ENCODE measurements around the gene ZNF385A.
A peak's percentile ranks its signal among the peaks of the same experiment; 100 is the strongest.

The ZNF385A gene

GRCh38 chr12:54392485-54393206, 8.1 kb upstream of the ZNF385A start:
- DNase-seq (ENCODE audit: low read depth) = no peak

DNA sequence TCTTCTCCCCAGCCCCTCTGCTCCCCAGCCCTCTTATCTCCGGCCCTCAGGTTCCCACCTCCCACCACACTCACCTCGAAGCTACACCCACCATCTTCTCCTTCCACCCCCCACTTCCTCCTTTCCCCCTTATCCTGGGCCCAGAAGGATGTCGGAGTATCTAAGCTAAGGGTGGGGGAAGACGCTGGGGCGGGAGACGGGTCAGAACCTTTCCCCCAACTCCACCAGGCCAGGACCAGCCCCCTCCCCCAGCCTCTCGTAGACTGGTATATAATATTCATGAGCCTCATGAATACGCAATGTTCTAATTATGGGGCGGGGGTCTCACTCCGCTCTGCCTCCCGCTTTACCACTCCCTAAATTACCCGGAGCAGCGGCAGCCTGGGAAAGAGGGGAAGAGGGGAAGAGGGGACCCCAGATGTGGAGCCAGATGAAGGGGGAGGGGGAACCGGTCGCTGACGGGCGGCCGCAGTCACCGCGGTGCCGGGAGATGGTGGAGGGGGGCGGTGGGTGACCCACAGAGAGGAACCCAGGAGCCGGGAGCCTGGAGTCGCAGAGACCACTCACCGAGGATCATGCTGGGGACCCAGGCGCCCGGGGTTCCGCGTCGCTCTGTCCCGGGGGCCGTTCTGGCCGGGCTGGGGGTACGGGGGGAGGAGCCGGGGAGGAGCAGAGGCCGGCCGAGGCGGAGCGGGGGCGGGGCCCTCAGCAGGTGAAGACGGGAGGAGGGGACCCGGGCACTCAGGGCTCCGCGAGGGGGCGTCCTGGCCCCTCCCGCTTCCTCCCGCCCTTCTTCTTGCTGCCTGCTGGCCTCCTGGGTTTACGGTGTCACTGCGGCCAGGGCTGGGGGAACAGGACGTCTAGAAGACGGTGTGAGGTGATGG, 6.4 kb upstream of the ZNF385A start:
- peak; percentile 64 for DNase-seq (ENCODE audit: low read depth)

DNA sequence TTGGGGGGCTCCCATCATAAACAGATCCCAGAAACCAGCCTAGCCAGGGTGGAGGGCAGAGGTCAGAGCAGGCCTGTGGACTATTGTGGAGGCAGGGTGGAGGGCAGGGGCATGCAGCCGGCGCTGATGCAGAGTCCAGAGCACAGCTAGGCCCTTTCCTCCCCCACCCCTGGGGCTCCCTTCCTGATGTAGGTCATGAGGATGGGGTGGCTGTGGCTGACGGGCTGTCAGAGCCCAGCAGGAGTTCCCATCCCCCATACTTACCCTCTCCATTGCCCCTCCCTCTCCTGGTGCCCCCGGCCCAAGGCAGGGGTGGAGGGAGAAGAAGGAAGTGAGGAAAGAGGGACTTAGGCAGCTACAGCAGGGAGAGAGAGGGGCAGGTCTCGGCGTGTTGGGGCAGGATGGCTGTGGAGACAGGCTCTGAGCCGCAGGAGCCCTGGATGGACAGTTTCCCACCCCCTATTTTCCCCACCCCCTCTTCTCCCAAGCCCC, 5.7 kb upstream of the ZNF385A start:
- DNase-seq (ENCODE audit: low read depth) = no peak

DNA sequence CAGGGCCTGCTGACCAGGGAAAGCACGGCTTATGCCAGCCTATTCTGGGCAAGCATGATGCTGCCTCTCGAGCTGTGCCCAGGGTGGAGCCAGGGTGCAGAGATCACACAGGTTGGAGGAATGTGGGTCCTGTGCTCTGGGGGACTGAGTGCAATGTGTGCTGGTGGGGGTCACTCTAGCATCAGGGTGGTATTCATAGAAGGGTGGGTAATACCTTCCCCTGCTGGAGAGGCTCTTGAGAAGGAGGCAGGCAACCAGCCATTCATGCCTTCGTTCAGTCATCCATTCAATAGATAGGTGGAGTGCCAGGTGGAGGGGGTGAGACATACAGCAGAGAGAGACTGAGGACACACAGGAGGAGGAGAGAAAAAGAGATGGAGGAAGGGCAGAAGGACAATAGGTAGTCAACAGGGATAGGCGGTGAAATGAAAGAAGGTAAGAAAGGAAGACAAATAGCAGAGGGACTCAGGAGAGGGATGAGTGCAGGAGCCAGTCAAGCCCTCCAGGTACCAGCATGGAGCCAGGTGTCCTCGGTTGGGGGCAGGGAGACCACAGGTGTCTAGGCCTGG, 5.2 kb upstream of the ZNF385A start:
- DNase-seq (ENCODE audit: low read depth) = no peak

DNA sequence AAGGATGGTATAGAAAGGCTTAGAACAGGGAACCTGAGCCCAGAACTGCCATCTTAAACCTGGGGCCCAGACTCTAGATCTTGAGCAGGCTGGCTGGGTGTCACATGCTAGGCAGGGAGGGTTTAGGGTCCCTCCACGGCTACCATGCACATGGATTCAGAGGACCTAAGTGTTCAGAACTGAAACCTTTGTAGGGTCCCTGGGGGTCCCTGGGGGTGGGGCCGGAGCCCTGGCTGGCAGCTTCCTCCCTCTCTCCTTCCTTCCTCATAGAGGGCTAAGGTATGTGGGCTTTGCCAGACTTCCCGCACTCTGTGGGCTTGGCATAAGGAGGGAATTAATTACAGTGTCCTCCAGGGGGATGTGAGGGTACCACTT, 4.6 kb upstream of the ZNF385A start:
- DNase-seq (ENCODE audit: low read depth) = no peak

DNA sequence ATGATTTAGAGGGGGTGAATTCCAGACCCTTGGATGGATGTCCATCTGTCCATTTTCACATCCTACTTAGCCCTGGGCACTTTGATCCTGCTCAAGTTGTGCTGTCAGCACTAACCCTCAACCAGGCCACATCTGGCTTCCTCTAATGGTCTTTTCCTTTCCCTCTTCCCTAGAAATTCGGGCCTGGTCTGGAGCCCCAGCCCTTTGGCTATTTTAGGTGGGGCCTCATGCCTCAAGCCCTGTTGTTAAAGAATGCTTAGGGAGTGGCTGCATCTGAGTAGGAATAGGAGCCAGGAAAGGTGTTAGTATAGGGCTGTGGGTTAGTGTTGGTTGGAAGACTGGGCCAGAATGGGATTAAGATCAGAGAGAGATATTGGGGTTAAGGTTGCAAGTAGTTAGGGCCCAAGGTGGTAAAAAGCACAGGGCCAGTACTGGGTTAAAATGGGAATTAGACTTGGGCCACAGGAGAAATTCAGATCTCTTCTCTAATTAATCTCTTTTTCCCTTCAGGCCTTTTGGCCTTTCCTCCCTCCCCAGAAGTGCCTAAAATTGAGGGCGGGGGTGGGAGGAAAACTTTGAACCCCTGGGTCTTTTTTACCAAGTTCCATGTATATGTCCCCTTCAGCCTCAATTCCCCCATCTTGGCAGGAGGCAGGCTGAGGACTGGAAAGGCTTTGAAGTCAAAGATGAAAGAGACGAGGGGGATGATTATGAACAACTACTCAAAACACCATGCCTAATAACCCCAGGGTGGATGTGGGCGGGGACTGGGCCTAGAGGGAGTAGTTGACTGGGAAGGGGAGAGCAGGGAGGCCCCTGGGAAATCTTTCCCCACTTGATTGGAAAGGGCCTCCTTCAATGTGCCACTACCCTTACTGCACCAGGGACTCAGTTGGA, 4.0 kb upstream of the ZNF385A start:
- no peak for DNase-seq (ENCODE audit: low read depth)

GRCh38 chr12:54387114-54387467, 2.6 kb upstream of the ZNF385A start:
- no peak for DNase-seq (ENCODE audit: low read depth)

DNA sequence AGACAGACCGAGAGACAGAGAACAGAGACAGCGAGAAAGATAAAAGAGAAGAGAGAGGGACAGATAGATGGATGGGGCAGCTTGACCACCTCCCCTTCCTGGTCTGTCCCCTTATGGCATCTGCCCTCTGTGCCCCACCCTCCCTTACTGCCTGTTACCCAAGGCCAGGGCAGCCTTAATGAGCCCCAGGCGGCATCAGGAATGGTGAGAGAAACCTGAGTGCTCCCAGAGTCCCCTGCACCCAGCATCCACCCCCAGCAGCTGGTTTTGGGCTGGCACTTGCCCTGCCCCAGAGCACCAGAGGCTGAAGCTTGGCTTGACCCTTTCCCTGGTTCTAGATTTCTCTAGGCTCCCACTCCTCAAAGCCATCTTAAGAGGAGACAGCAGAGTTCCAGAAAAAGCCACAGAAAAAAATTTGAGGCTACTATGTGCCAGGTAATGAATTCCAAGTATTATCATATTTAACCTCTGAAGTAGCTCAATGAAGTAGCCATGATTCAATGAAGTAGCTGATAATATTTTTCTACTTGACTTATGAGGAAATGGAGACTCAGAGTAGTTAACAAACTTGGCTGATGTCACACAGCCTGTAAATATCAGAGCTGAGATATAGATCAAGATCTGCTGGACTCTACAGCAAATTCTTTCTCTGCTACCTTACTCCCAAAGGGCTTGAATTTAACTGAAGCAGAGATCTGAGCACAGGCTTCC, 2.0 kb upstream of the ZNF385A start:
- DNase-seq (ENCODE audit: low read depth) = no peak

- no peak for DNase-seq (ENCODE audit: low read depth)
These were observed 850 bp upstream of the ZNF385A start for GRCh38 chr12:54385251-54385914.

DNA sequence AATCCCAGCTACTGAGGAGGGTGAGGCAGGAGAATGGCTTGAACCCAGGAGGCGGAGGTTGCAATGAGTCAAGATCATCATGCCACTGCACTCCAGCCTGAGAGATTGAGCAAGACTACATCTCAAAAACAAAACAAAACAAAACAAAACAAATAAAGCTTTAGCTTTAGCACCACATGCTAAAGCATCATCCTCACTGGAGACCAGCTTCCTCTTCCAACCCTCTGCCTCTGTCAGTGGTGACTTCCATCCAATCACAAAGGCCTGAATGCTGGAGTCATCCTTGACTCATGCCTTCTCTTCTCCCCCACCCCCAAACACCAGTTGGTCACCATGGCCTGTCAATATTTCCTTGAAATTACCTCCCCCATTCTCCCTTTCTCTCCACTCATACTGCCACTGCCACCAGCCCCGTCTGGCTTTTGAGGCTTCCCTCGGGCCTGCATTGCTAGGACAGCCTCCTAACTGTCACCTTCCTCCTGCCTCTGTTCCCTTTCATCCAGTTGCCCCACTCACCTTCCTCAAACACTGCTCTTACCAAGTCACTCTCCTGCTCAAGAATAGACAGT, 1.4 kb downstream of the ZNF385A start:
- DNase-seq (ENCODE audit: low read depth) = no peak

DNA sequence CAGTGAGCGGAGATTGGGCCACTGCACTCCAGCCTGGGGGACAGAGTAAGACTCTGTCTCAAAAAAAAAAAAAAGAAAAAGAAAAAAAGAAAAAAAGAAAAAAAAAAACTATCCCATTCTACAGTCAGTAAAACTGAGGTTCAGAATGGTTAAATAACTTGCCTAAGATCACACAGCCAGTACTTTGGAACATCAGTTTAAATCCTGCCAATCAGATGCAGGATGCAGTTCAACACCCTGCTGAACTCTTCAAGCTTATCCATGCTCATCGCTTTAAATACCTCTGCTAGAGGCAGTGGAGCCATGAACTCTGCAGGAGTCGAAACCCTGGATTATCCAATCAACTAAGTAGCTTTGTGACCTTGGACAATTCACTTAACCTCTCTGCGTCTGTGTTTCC, 3.4 kb downstream of the ZNF385A start:
- DNase-seq (ENCODE audit: low read depth) = no peak

- peak; percentile 84 for DNase-seq (ENCODE audit: low read depth)
These were observed 4.9 kb downstream of the ZNF385A start for GRCh38 chr12:54379398-54380201.

DNA sequence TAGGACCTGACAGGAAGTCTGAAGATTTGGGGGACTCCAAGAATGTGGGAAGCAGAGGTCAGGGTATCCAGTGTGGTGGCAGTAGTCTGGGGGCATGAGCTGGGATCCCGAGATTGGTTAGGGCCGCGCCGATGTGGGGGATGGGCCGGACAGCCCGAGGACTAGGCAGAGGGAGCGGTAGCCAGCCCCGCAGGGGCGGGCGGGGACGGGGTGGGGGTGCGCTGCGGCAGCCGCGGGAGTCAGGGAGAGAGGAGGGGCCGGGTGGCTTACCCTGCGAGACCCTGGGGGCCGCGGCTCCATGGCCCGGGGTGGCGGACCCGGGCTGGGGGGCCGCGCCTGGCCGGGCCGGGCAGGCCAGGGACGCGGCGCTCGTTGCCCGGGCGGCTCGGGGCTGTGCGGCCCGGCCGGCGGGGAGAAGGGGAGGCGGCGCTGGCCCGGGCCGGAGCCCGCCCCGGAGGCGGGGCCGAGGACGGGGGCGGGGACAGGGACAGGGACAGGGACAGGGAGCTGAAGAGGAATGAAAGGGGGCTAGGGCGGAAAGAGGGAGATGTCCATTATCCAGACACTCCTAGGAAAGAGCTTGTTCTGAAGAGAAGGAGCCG, 5.6 kb downstream of the ZNF385A start:
- no peak for DNase-seq (ENCODE audit: low read depth)

DNA sequence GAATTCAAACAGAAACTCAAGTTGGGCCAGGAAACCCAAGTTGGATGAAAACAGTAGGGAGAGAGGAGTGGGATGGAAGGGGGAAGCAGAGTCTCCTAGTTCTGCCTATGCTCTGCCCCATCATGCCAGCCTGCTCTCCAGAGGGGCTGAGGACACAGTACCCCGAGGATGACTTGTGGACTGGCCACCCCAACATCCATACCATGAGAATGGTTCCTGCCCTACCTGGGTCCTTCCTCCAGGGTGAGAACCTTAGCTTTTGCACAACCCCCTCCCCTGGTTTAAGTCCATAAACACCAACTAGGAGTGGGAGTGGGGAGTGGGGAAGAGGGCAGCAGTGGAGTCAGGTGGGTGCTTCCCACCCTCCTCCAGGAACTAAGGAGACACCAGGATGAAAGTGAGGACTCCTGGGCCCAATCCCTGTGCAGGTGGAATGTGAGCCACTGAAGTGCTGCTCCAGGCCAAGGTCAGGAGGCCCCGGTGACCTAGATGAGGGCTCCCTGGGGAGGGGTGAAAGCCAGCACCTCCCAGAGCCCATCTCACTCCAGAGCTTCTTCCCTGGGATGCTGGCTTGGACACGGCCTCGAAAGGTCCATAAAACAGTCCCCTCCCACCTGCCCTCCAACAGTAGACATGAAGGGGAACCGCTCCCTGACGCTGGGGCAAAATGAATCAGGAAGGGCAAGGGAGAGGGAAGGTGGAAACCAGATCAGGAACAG, 6.6 kb downstream of the ZNF385A start:
- DNase-seq (ENCODE audit: low read depth) = no peak

GRCh38 chr12:54377007-54377406, 7.5 kb downstream of the ZNF385A start:
- DNase-seq (ENCODE audit: low read depth) = no peak

GRCh38 chr12:54376596-54376995, 7.9 kb downstream of the ZNF385A start:
- DNase-seq (ENCODE audit: low read depth) = no peak

- no peak for DNase-seq (ENCODE audit: low read depth)
These were observed 9.3 kb downstream of the ZNF385A start for GRCh38 chr12:54375259-54375579.

- DNase-seq (ENCODE audit: low read depth) = no peak
These were observed 9.8 kb downstream of the ZNF385A start for GRCh38 chr12:54374562-54375258.

Data from activated T-helper 9 cell treated with anti-CD3 and anti-CD28 coated beads, Interleukin-2, amount 50 U/mL, for 16 hours (primary cell).